ENCODE data around the gene MOK. TPM values are rescaled to one million over a fixed set of nuclear protein-coding genes. Genes with fewer than 3 reads are reported as not detected.

MOK gene
- total and polyA plus RNA-seq, 2 of the 4 experiments (the other 2 are of a cell fraction), result 16.8 to 48.5 TPM

DNA sequence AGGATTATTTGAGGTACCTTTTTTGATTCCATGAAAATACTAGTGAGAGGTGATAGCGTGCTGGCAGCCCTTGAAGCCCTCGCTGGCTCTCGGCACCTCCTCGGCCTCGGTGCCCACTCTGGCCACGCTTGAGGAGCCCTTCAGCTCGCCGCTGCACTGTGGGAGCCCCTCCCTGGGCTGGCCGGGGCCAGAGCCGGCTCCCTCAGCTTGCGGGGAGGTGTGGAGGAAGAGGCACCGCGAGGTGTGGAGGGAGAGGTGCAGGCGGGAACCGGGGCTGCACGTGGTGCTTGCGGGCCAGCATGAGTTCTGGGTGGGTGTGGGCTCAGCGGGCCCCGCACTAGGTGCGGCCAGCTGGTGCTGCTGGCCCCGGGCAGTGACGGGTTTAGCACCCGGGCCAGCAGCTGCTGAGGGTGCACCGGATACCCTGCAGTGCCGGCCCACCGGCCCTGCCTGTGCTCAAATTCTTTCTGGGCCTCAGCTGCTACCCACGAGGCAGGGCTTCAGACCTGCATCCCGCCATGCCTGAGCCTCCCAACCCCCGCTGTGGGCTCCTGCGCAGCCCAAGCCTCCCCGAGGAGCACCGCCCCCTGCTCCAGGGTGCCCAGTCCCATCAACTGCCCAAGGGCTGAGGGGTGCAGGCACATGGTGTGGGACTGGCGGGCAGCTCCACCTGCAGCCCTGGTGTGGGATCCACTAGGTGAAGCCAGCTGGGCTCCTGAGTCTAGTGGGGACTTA is 7.4 kb downstream of the MOK start:
- Histone ChIP-seq H3K14ac (replicated peaks; ENCODE audit: low read depth, low read length) (no peak overlapping the region), H3K56ac (ENCODE audit: extremely low read depth, insufficient read depth, low read length) (no peak overlapping the region), H4K20me1 (ENCODE audit: insufficient read depth, low read length) (no peaks in the 10 kb centered on the region), H3K23ac (ENCODE audit: low read depth, low read length) (no peak overlapping the region), H3K9me3 (ENCODE audit: control insufficient read depth, insufficient read depth, low read length) (no peaks in the 10 kb centered on the region), H3K4ac (ENCODE audit: low read depth, low read length) (no peak overlapping the region), H4K5ac (ENCODE audit: low read depth, low read length) (no peak overlapping the region), H3K4me1 (ENCODE audit: control insufficient read depth, insufficient read depth, low read length) (peaks cover 7% of the 10 kb centered on the region; the same call in 1 of the 2 replicates), H2BK15ac (ENCODE audit: low read depth, low read length) (no peak overlapping the region), H2BK20ac (ENCODE audit: low read depth, low read length) (no peak overlapping the region), H2BK120ac (ENCODE audit: low read depth, low read length) (no peak overlapping the region), H2BK5ac (ENCODE audit: low read depth, low read length, poor library complexity, severe bottlenecking) (no peak overlapping the region), H3K36me3 (ENCODE audit: control insufficient read depth, insufficient read depth, low read length) (no peaks in the 10 kb centered on the region), H3K27ac (ENCODE audit: insufficient read depth, low read length) (no peak overlapping the region), H2AFZ (replicated peaks; ENCODE audit: low read length, poor library complexity) (no peak overlapping the region), H4K8ac (ENCODE audit: low read depth in 2 of 2, low read length in 2 of 2) (no peak overlapping the region), H3K79me1 (ENCODE audit: low read depth in 1 of 2, low read length in 2 of 2) (no peaks in the 10 kb centered on the region; a peak in 1 of 4 replicates), H3K9ac (ENCODE audit: low read depth, low read length) (no peak overlapping the region), H3K27me3 (ENCODE audit: control insufficient read depth, insufficient read depth, low read length) (no peaks in the 10 kb centered on the region), H3K4me3 (ENCODE audit: insufficient read depth, low read depth, low read length) (no peak overlapping the region), H2AK5ac (ENCODE audit: low read depth, low read length) (no peak overlapping the region), H3K9me1 (ENCODE audit: insufficient read depth, low read length) (no peaks in the 10 kb centered on the region), H2AK9ac (replicated peaks; ENCODE audit: low read depth, low read length, poor library complexity) (no peak overlapping the region), H3K4me2 (ENCODE audit: low read depth, low read length) (no peak overlapping the region), H4K91ac (ENCODE audit: insufficient read depth, low read depth, low read length) (no peak overlapping the region), H3K18ac (ENCODE audit: low read depth, low read length) (no peak overlapping the region)
- in situ Hi-C loops (cut with MboI; ENCODE audit: low sequenced_read_pairs), result no loop called here
- BruUV-seq (replicated peaks), result no TSS peak
- intact Hi-C loops (cut with micrococcal nuclease), result no loop called here
- dilution Hi-C loops (cut with HindIII; ENCODE audit: low sequenced_read_pairs, unreplicated experiment), result no loop called here
- DNase-seq (no peak), ATAC-seq (ENCODE audit: low read depth) (no peak)
- CTCF ChIA-PET, result no interaction called here
- TF ChIP-seq SMC3 (IDR thresholded peaks at IDR 0.05; ENCODE audit: low read depth, low read length) (no peak), RCOR1 (IDR thresholded peaks at IDR 0.05; ENCODE audit: insufficient replicate concordance, low read length) (no peak), USF2 (IDR thresholded peaks at IDR 0.05; ENCODE audit: low read depth, low read length) (no peak), RAD21 (IDR thresholded peaks at IDR 0.05; ENCODE audit: low read length) (no peak), NFE2L2 (IDR thresholded peaks at IDR 0.05; ENCODE audit: low read depth, low read length) (no peak), BHLHE40 (IDR thresholded peaks at IDR 0.05; ENCODE audit: low read depth, low read length) (no peak), MXI1 (IDR thresholded peaks at IDR 0.05; ENCODE audit: borderline replicate concordance, low read depth, low read length) (no peak), FOS (IDR thresholded peaks at IDR 0.05; ENCODE audit: low read depth, low read length) (no peak), CEBPB (IDR thresholded peaks at IDR 0.05; ENCODE audit: low read depth, low read length) (no peak), RFX5 (IDR thresholded peaks at IDR 0.05; ENCODE audit: low read depth, low read length) (no peak), MAFK (IDR thresholded peaks at IDR 0.05; ENCODE audit: low read depth, low read length) (no peak), CHD1 (IDR thresholded peaks at IDR 0.05; ENCODE audit: low read depth, low read length) (no peak), MAZ (IDR thresholded peaks at IDR 0.05; ENCODE audit: borderline replicate concordance, low read depth, low read length) (no peak), POLR2A (IDR thresholded peaks at IDR 0.05; ENCODE audit: low read depth, low read length) (no peak)
- TF ChIP-seq, protein P1, sequence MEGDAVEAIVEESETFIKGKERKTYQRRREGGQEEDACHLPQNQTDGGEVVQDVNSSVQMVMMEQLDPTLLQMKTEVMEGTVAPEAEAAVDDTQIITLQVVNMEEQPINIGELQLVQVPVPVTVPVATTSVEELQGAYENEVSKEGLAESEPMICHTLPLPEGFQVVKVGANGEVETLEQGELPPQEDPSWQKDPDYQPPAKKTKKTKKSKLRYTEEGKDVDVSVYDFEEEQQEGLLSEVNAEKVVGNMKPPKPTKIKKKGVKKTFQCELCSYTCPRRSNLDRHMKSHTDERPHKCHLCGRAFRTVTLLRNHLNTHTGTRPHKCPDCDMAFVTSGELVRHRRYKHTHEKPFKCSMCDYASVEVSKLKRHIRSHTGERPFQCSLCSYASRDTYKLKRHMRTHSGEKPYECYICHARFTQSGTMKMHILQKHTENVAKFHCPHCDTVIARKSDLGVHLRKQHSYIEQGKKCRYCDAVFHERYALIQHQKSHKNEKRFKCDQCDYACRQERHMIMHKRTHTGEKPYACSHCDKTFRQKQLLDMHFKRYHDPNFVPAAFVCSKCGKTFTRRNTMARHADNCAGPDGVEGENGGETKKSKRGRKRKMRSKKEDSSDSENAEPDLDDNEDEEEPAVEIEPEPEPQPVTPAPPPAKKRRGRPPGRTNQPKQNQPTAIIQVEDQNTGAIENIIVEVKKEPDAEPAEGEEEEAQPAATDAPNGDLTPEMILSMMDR (conservative IDR thresholded peaks at IDR 0.05; ENCODE audit: low read depth, low read length), result no peak
- TF ChIP-seq, protein P2, sequence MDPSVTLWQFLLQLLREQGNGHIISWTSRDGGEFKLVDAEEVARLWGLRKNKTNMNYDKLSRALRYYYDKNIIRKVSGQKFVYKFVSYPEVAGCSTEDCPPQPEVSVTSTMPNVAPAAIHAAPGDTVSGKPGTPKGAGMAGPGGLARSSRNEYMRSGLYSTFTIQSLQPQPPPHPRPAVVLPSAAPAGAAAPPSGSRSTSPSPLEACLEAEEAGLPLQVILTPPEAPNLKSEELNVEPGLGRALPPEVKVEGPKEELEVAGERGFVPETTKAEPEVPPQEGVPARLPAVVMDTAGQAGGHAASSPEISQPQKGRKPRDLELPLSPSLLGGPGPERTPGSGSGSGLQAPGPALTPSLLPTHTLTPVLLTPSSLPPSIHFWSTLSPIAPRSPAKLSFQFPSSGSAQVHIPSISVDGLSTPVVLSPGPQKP (IDR thresholded peaks at IDR 0.05; ENCODE audit: borderline replicate concordance, low read depth, low read length), result no peak
- WGBS, 2 experiments (ENCODE audit: extremely low coverage in 2 of 2, insufficient read length in 1 of 2), result 92% methylated on average over 17 of the region's 33 CpGs; no CpG with 5 or more reads in 1 of the 2 experiments
- POLR2A ChIA-PET (ENCODE audit: unreplicated experiment), result no interaction called here
